Upper lobe of left lung (tissue), 4 donors: ENCODE data around the gene CD8B2.

Experiments used
- EP300 ChIP-seq, 4 donors: sonication (generic); formaldehyde crosslinking; IDR thresholded peaks; one replicate each; pipeline ENCODE4 v1.5.1; 2017; ENCODE audit warnings: antibody characterized with exemption in 4 of 4, control low read depth in 2 of 4
- POLR2AphosphoS5 ChIP-seq, 2 donors: sonication (generic); formaldehyde crosslinking; IDR thresholded peaks; one replicate each; pipeline ENCODE4 v1.5.1; 2017; ENCODE audit warnings: antibody characterized with exemption in 2 of 2
- TF ChIP-seq, protein P1 (sequence below), 6 experiments: fragments of 450-650 bp in 4 of 6; fragments of 200-600 bp in 2 of 6; sonication (generic) in 2 of 6; IDR thresholded peaks; one replicate each; pipeline ENCODE4 v1.5.1; 2016 to 2019; ENCODE audit warnings: antibody characterized with exemption in 6 of 6

GRCh38 chr2:106542746-106543359 is 55.7 kb downstream of the CD8B2 start:
- TF ChIP-seq, protein P1, sequence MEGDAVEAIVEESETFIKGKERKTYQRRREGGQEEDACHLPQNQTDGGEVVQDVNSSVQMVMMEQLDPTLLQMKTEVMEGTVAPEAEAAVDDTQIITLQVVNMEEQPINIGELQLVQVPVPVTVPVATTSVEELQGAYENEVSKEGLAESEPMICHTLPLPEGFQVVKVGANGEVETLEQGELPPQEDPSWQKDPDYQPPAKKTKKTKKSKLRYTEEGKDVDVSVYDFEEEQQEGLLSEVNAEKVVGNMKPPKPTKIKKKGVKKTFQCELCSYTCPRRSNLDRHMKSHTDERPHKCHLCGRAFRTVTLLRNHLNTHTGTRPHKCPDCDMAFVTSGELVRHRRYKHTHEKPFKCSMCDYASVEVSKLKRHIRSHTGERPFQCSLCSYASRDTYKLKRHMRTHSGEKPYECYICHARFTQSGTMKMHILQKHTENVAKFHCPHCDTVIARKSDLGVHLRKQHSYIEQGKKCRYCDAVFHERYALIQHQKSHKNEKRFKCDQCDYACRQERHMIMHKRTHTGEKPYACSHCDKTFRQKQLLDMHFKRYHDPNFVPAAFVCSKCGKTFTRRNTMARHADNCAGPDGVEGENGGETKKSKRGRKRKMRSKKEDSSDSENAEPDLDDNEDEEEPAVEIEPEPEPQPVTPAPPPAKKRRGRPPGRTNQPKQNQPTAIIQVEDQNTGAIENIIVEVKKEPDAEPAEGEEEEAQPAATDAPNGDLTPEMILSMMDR (IDR thresholded peaks at IDR 0.05), result peak; percentile 71 to 90 (median 80)
- TF ChIP-seq POLR2AphosphoS5 (IDR thresholded peaks at IDR 0.05) (no peak), EP300 (IDR thresholded peaks at IDR 0.05) (no peak)
